22Rv1 (cell line): ENCODE data around the gene ZNF732.

ENCODE experiments used
- H3K27ac ChIP-seq: fragments of 450-650 bp; 2 replicates; pipeline ENCODE4 v1.5.1; 2017
- ZFX ChIP-seq: fragments of 450-650 bp; IDR thresholded peaks from 2 replicates; pipeline ENCODE4 v1.6.1; 2017; ENCODE audit warnings: antibody characterized with exemption, borderline replicate concordance
- TF ChIP-seq, protein P1 (sequence below): fragments of 450-650 bp; IDR thresholded peaks from 2 replicates; pipeline ENCODE4 v1.5.1; 2017; ENCODE audit warnings: mild to moderate bottlenecking

The ZNF732 gene

DNA sequence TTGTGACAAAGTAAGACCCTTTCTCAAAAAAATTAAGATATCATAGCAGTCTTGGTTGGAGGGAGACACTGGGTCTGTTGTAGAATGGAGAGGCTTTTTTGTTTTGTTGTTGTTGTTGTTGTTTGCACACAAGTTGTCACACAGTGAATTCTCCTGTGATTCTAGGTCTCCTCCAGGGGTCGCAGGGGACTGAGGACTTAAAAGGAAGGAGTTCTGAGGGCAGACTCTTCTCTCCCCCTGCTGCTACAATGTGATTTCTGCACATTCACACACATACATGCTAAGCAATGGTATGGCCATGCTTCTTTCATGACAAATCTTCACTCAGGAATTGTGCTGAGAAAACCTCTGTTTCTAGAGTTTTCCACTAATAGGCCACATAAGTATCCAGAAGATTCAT lies 71.1 kb downstream of the ZNF732 start:
- no peak overlapping the region for H3K27ac ChIP-seq
- no peak for TF ChIP-seq ZFX
- TF ChIP-seq, protein P1, sequence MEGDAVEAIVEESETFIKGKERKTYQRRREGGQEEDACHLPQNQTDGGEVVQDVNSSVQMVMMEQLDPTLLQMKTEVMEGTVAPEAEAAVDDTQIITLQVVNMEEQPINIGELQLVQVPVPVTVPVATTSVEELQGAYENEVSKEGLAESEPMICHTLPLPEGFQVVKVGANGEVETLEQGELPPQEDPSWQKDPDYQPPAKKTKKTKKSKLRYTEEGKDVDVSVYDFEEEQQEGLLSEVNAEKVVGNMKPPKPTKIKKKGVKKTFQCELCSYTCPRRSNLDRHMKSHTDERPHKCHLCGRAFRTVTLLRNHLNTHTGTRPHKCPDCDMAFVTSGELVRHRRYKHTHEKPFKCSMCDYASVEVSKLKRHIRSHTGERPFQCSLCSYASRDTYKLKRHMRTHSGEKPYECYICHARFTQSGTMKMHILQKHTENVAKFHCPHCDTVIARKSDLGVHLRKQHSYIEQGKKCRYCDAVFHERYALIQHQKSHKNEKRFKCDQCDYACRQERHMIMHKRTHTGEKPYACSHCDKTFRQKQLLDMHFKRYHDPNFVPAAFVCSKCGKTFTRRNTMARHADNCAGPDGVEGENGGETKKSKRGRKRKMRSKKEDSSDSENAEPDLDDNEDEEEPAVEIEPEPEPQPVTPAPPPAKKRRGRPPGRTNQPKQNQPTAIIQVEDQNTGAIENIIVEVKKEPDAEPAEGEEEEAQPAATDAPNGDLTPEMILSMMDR = no peak

DNA sequence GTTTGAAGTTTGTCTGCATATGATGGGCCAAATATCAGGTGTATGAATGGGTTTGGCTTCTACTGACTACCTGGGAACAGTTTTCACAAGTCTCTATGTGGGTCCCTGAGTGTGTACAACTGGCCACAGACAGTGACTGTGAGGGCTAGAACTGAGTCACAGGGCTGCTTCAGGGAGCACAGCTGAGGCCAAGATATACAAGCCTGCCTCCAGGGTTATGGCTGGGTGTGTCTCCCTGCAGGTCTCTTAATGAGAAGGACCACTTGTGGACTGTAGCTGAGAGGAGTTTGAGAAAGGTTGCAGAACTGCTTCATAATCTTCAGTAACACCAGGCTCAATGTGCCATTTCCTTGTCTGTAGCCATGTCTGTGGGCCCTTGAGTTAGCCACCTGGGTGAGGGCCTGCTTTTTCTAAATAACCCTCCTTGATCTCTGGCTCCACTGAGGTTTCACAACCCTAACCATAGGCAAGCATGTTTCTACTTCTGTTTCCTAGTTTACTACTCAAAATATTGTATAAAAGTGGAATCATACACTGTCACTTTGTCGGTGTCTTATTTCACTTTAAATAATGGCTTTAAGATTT lies 81.3 kb downstream of the ZNF732 start:
- no peak overlapping the region for H3K27ac ChIP-seq
- TF ChIP-seq, protein P1 = no peak
- TF ChIP-seq ZFX = no peak
